HG02763 (cell line): ENCODE measurements around the gene SLC25A6.
A peak's percentile ranks its signal among the peaks of the same experiment; 100 is the strongest.
"Not testable (repeated sequence)": the region's sequence is repeated elsewhere in the genome, so short reads cannot be mapped to it uniquely, and the experiment has no call there.

ENCODE experiments used
- ATAC-seq: cut with Tn5 transposase; IDR thresholded peaks from one replicate; pipeline ENCODE4 v1.9.1; 2021; ENCODE audit warnings: mild to moderate bottlenecking, moderate library complexity; ENCODE audit not compliant: unreplicated experiment

Gene SLC25A6

GRCh38 chrX:1355131-1356046 lies 36.5 kb downstream of the SLC25A6 start:
- ATAC-seq, result no peak

DNA sequence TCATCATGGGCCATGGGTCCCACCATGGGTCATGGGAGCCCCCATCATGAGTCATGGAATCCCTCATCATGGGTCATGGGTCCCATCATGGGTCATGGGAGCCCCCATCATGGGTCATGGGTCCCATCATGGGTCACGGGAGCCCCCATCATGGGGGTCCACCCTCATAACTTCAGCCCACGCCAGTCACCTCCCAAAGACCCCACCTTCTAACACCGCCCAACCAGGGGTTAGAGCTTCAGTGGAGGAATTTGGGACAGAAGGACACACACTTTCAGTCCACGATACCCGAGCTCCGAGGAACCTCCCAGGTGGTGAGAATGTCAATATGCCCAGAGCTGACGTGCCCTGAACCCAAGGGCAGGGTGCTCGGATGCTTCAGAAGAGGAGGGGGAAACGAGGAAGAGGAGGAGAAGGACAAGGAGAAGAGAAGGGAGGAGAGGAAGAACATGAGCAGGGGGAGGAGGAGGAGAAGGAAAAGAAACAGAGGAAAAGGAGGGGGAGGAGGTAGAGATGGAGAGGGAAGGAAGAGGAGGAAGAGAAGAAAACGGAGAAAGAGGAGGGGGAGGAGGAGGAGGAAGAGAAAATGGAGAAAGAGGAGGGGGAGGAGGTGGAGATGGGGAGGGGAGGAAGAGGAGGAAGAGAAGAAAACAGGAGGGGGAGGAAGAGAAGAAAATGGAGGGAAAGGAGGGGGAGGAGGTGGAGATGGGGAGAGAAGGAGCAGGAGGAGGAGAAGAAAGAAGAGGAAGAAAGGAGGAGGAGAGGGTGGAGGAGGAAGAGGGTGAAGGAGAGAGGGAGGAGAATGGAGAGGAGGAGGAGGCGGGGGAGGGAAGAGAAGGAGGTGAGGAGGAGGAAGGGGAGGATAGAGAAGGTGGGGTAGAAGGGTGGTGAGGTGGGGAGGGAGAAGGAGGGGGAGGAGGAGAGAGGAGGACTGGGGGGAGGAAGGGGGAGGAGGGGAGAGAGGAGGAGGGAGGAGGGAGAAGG lies 37.6 kb downstream of the SLC25A6 start:
- ATAC-seq, result no peak

DNA sequence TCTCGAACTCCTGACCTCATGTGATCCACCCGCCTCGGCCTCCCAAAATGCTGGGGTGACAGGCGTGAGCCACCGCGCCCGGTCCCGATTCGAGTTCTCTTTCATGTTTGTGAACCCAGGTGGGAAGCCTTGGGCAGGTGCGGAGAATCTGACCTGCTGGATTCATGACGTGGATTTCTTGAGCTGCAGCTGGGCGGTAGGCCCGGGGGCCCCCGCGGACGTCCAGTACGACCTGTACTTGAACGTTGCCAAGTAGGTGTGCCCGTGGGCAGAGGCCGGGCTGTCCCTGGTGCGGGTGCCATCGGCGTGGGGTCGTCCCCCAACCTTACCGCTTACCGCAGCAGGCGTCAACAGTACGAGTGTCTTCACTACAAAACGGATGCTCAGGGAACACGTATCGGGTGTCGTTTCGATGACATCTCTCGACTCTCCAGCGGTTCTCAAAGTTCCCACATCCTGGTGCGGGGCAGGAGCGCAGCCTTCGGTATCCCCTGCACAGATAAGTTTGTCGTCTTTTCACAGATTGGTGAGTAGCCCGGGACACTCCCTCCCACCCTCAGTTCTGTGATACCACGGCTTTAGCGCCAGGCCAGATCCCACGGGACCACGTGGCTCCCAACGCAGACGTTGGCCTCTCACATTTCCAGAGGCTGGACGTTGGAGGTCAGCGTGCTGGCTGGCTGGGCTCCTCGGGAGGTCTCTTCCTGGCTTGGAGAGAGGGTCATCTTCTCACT lies 39.8 kb downstream of the SLC25A6 start:
- no peak for ATAC-seq

GRCh38 chrX:1349606-1350005 lies 42.3 kb downstream of the SLC25A6 start:
- ATAC-seq, result not testable (repeated sequence)

DNA sequence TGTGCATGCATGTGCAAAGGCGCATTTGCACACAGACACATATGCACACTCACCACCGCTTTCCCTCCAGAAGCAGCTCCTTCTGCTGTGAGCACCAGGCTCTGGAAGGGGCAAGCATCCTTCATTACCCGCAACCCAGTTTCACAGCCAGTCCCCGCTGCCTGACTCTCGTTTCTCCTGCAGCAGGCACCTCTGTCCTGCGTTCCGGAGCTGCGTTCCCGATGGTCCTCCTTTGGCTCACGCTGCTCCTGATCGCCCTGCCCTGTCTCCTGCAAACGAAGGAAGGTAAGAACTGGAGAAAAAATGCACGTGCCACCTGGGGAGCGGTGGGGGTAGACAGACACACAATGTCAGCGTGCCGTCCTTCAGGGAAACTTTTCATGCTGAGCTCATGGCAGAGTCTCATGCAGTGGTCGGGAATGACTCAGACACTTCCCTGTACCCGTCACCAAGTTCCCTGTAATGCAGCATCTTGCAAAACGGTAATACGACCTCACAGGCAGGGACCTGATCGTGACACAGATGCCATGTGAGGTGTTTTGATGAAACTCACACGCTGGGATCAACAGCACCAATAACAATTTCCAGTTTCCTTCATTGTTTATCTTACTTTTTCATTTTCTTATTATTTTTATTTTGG lies 50.2 kb downstream of the SLC25A6 start:
- ATAC-seq, result no peak

DNA sequence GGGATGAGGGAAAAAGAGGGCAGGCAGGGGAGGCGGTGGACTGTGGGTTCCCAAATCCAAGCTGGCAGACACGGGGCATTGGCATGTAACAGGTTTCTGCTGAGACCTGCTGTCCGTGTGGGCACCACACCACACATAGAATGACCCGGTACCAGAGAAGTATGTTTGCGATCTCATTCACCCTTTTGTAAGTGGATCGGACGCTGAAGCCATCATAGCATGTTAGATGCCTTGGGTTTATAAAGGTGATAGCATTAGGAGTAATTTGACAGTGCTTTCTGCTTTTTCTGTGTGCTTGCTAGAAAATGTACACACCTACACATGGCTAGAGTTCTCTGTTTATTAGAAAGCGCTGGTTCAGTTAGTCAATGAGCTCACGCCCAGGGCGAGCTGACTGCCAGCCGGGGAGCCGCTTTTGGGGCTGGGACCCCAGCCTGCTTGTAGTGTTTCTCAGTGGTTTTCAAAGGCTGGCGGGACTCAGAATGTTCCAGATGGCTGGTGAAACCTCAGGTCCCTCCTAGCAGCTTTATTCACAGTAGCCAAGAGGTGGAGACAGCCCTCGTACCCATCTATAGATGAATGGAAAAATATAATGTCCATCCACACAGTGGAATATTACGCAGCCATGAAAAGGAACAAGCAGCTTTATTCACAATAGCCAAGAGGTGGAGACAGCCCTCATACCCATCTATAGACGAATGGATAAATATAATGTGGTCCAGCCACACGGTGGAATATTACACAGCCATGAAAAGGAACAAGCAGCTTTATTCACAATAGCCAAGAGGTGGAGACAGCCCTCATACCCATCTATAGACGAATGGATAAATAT lies 54.7 kb downstream of the SLC25A6 start:
- peak; percentile 36 for ATAC-seq

GRCh38 chrX:1336331-1336943 lies 55.5 kb downstream of the SLC25A6 start, which contains the start of gene IL3RA:
IL3RA (plus strand) TSS chrX:1336785; CDS start chrX:1341766, 4,981 bp downstream.
- peak; percentile 67 for ATAC-seq
